Liver (tissue), 9 donors: ENCODE data around the gene LIPC. TPM values are rescaled to one million over a fixed set of nuclear protein-coding genes. Genes with fewer than 3 reads are reported as not detected.
A peak's percentile ranks its signal among the peaks of the same experiment; 100 is the strongest.

ENCODE experiments used
- DNase-seq: peaks from one replicate; pipeline ENCODE4 v3.0.0-alpha.2; 2017; ENCODE audit warnings: low spot score
- H3K27ac ChIP-seq, 2 donors: one replicate each; pipeline ENCODE4 v1.7.0; 2013; ENCODE audit warnings: inconsistent platforms in 2 of 2, low read length in 2 of 2, control low read depth in 1 of 2, low read depth in 1 of 2, mild to moderate bottlenecking in 1 of 2
- H3K27me3 ChIP-seq, 4 donors: one replicate each; pipeline versions ENCODE4 v1.6.1 to v1.7.0; 2013; ENCODE audit warnings: low read length in 3 of 4, inconsistent platforms in 1 of 4, mild to moderate bottlenecking in 1 of 4, moderate library complexity in 1 of 4; ENCODE audit not compliant: control insufficient read depth in 4 of 4, insufficient read depth in 4 of 4
- H3K36me3 ChIP-seq, 4 donors: one replicate each; pipeline versions ENCODE4 v1.6.1 to v1.7.0; 2013; ENCODE audit warnings: low read length in 3 of 4, mild to moderate bottlenecking in 3 of 4, low read depth in 1 of 4, moderate library complexity in 1 of 4; ENCODE audit not compliant: control insufficient read depth in 4 of 4, insufficient read depth in 3 of 4
- H3K4me1 ChIP-seq, 4 donors: one replicate each; pipeline versions ENCODE4 v1.6.1 to v1.7.0; 2013; ENCODE audit warnings: low read length in 3 of 4, mild to moderate bottlenecking in 3 of 4, moderate library complexity in 1 of 4; ENCODE audit not compliant: control insufficient read depth in 4 of 4, insufficient read depth in 4 of 4
- H3K4me3 ChIP-seq, 3 donors: one replicate each; pipeline versions ENCODE4 v1.6.1 to v1.7.0; 2013; ENCODE audit warnings: low read length in 3 of 3, control low read depth in 1 of 3, low read depth in 1 of 3, mild to moderate bottlenecking in 1 of 3
- H3K9ac ChIP-seq, 2 donors: one replicate each; pipeline ENCODE4 v1.7.0; 2013; ENCODE audit warnings: low read length in 2 of 2, mild to moderate bottlenecking in 2 of 2, moderate library complexity in 2 of 2, control low read depth in 1 of 2, low read depth in 1 of 2
- H3K9me3 ChIP-seq, 4 donors: one replicate each; pipeline versions ENCODE4 v1.6.1 to v1.7.0; 2013; ENCODE audit warnings: low read length in 3 of 4; ENCODE audit not compliant: control insufficient read depth in 4 of 4
- EGR1 ChIP-seq, 2 donors: IDR thresholded peaks; 2 replicates each; pipeline ENCODE4 v1.6.1; 2016 to 2018; ENCODE audit warnings: antibody characterized with exemption in 2 of 2, low read depth in 2 of 2
- FOXA1 ChIP-seq: IDR thresholded peaks from 2 replicates; pipeline ENCODE4 v1.6.1; 2016; ENCODE audit warnings: antibody characterized with exemption
- FOXA2 ChIP-seq: IDR thresholded peaks from 2 replicates; pipeline ENCODE4 v1.6.1; 2016; ENCODE audit warnings: antibody characterized with exemption
- HNF4A ChIP-seq, 2 donors: conservative IDR thresholded peaks; 2 replicates each; pipeline ENCODE4 v1.6.1; 2016; ENCODE audit warnings: antibody characterized with exemption in 2 of 2, mild to moderate bottlenecking in 2 of 2
- HNF4G ChIP-seq: IDR thresholded peaks from 2 replicates; pipeline ENCODE4 v1.6.1; 2016; ENCODE audit warnings: antibody characterized with exemption
- NR2F2 ChIP-seq: IDR thresholded peaks from 2 replicates; pipeline ENCODE4 v1.6.1; 2016; ENCODE audit warnings: antibody characterized with exemption
- RAD21 ChIP-seq, 2 donors: IDR thresholded peaks; 2 replicates each; pipeline ENCODE4 v1.6.1; 2016; ENCODE audit warnings: antibody characterized with exemption in 2 of 2, mild to moderate bottlenecking in 2 of 2
- RXRA ChIP-seq, 2 donors: IDR thresholded peaks; 2 replicates each; pipeline ENCODE4 v1.6.1; 2017 to 2018; ENCODE audit warnings: antibody characterized with exemption in 2 of 2, mild to moderate bottlenecking in 1 of 2
- TAF1 ChIP-seq: conservative IDR thresholded peaks from 2 replicates; pipeline ENCODE4 v1.6.1; 2016; ENCODE audit warnings: antibody characterized with exemption, mild to moderate bottlenecking
- YY1 ChIP-seq: IDR thresholded peaks from 2 replicates; pipeline ENCODE4 v1.6.1; 2016; ENCODE audit warnings: antibody characterized with exemption, mild to moderate bottlenecking
- WGBS: extraction: QIAGEN DNeasy Blood & Tissue Kit; methylation state at CpG from one replicate; pipeline ENCODE4 v1.1.7; 2013; 5-methylcytosine and 5-hydroxymethylcytosine counted together
- polyA plus RNA-seq, 2 donors: library from polyadenylated mRNA; stranded (reverse) in 1 of 2; unstranded in 1 of 2; fragments of 200-250 nt in 1 of 2; fragments of >200 nt in 1 of 2; fragmentation: Nextera tagmentation in 1 of 2; extraction: Ambion mirVana in 1 of 2; gene quantifications; one replicate each; pipeline versions ENCODE4 v1.2.1 to v1.2.3, GENCODE V29; 2013 to 2015
- total RNA-seq, 2 donors: library from RNA; depleted of rRNA; stranded (reverse); fragments of >200 nt; gene quantifications; one replicate each; pipeline ENCODE4 v1.2.3, GENCODE V29; 2014
- TF ChIP-seq, protein P1 (sequence below): fragments of 150-350 bp; IDR thresholded peaks from 2 replicates; pipeline ENCODE4 v1.5.1; 2017; ENCODE audit warnings: improper control_type of control experiment, low read depth, low read length; ENCODE audit not compliant: missing input control
- TF ChIP-seq, protein P2 (sequence below): IDR thresholded peaks from 2 replicates; pipeline ENCODE4 v1.6.1; 2016; ENCODE audit warnings: antibody characterized with exemption
- TF ChIP-seq, protein P3 (sequence below): IDR thresholded peaks from 2 replicates; pipeline ENCODE4 v1.6.1; 2016; ENCODE audit warnings: antibody characterized with exemption
- TF ChIP-seq, protein P4 (sequence below): IDR thresholded peaks from 2 replicates; pipeline ENCODE4 v1.6.1; 2016; ENCODE audit warnings: antibody characterized with exemption
- donor health status: healthy.
- donor health status: healthy.
- donor health status: healthy.
- donor health status: healthy.
- donor health status: healthy.

Gene LIPC
- total and polyA plus RNA-seq, 4 donors, result 60.1 to 268 (median 131) TPM

DNA sequence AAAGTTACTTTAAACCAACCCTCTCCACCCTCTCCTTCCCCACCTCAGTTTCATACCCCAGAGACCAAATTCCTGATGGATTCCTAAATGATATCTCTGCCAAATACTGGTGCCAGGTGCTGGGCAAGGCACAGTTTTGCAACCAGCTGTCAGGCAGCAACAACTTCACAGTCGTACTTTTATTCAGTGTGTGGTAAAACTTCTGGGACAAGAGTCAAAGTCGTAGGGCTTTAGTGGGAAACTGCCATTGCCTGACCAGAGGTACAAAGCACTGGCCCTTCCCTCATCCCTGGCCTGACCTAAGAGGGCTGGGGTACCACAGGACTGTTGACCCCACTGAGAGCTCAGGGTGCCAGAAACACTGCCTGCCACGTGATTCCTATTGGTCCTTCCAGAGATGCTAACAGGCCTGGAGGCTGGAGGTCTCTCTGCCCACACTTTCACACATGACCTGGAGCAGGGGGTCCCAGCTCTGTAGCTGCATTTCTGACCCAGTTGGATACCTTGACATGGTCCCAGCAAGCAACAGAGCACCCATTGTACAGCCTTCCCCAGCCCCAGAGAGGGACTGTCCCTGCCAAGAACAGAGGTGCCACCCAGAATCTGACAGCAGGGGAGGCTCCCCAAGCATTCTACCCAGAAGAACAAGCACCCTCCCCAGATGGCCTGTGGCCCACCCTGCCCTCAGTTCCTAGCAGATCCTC, 59.9 kb downstream of the LIPC start:
- 44% methylated on average over 3 of the region's 3 CpGs for WGBS
- Histone ChIP-seq H3K4me1 (peaks cover 0 to 10% (median 6%) of the 10 kb centered on the region in 4 donors), H3K36me3 (no peaks in the 10 kb centered on the region), H3K9ac (no peak overlapping the region), H3K4me3 (no peak overlapping the region), H3K27me3 (no peaks in the 10 kb centered on the region), H3K27ac (no peak overlapping the region), H3K9me3 (no peaks in the 10 kb centered on the region)
- DNase-seq, result no peak
- TF ChIP-seq RAD21 (IDR thresholded peaks at IDR 0.05) (peak in 1 of 2 donors; percentile 50), HNF4A (conservative IDR thresholded peaks at IDR 0.05) (peak; percentile 40 to 57), NR2F2 (no peak), YY1 (peak; percentile 60), RXRA (IDR thresholded peaks at IDR 0.05) (peak in 1 of 2 donors; percentile 68)

DNA sequence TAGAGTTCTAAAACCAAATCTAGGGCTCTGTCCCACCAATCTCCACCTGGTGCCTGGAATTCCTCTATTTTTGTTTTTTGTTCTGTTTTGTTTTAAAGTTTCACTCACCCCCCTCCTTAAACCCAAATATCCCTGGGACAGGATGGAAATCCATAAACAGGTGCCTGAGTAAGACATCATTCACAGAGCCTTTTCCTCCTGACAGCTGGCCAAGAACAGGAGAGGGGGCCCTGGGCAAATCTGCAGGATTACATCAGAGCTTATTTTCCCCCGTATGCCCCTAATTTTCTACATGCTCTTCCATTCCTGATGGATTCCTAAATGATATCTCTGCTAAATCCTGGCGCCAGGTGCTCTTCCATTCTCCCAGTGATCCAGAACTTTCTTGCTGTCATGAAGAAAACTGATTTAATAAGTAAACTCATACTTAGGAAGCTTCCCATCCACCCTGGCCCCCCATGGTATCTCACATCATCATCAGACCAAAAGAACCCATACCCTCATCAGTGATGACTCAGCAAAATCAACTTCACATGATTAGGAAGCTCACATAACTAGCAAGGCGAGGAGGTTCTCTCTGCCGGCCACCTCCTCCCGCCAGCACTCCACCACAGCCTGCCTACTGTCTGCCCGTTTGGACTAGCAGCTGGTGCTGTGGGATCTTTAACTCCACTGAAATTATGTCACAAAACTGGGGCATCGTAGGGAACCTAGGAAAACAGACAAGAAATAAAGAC, 61.0 kb downstream of the LIPC start:
- no peak for TF ChIP-seq TAF1
- TF ChIP-seq HNF4G, result no peak
- no peak for TF ChIP-seq FOXA2
- TF ChIP-seq, protein P1, sequence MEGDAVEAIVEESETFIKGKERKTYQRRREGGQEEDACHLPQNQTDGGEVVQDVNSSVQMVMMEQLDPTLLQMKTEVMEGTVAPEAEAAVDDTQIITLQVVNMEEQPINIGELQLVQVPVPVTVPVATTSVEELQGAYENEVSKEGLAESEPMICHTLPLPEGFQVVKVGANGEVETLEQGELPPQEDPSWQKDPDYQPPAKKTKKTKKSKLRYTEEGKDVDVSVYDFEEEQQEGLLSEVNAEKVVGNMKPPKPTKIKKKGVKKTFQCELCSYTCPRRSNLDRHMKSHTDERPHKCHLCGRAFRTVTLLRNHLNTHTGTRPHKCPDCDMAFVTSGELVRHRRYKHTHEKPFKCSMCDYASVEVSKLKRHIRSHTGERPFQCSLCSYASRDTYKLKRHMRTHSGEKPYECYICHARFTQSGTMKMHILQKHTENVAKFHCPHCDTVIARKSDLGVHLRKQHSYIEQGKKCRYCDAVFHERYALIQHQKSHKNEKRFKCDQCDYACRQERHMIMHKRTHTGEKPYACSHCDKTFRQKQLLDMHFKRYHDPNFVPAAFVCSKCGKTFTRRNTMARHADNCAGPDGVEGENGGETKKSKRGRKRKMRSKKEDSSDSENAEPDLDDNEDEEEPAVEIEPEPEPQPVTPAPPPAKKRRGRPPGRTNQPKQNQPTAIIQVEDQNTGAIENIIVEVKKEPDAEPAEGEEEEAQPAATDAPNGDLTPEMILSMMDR, result no peak
- no peak for TF ChIP-seq EGR1 (IDR thresholded peaks at IDR 0.05; ENCODE audit: low read depth in 2 of 2)
- no peak for TF ChIP-seq YY1
- no peak for TF ChIP-seq FOXA1
- TF ChIP-seq, protein P2, sequence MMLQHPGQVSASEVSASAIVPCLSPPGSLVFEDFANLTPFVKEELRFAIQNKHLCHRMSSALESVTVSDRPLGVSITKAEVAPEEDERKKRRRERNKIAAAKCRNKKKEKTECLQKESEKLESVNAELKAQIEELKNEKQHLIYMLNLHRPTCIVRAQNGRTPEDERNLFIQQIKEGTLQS, result no peak
- TF ChIP-seq, protein P3, sequence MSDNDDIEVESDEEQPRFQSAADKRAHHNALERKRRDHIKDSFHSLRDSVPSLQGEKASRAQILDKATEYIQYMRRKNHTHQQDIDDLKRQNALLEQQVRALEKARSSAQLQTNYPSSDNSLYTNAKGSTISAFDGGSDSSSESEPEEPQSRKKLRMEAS, result no peak
- TF ChIP-seq HNF4A (conservative IDR thresholded peaks at IDR 0.05), result no peak
- TF ChIP-seq, protein P4, sequence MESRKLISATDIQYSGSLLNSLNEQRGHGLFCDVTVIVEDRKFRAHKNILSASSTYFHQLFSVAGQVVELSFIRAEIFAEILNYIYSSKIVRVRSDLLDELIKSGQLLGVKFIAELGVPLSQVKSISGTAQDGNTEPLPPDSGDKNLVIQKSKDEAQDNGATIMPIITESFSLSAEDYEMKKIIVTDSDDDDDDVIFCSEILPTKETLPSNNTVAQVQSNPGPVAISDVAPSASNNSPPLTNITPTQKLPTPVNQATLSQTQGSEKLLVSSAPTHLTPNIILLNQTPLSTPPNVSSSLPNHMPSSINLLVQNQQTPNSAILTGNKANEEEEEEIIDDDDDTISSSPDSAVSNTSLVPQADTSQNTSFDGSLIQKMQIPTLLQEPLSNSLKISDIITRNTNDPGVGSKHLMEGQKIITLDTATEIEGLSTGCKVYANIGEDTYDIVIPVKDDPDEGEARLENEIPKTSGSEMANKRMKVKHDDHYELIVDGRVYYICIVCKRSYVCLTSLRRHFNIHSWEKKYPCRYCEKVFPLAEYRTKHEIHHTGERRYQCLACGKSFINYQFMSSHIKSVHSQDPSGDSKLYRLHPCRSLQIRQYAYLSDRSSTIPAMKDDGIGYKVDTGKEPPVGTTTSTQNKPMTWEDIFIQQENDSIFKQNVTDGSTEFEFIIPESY, result no peak
- no peak for TF ChIP-seq RAD21 (IDR thresholded peaks at IDR 0.05)
- TF ChIP-seq RXRA (IDR thresholded peaks at IDR 0.05), result no peak
- no peak for DNase-seq
- no peaks in the 10 kb centered on the region for H3K27me3 ChIP-seq
- no peak overlapping the region for H3K9ac ChIP-seq
- no peaks in the 10 kb centered on the region for H3K9me3 ChIP-seq
- H3K4me1 ChIP-seq, result peaks cover 0 to 10% (median 6%) of the 10 kb centered on the region in 4 donors
- WGBS, result 88% methylated on average over 7 of the region's 7 CpGs
- no peaks in the 10 kb centered on the region for H3K36me3 ChIP-seq
- no peak overlapping the region for H3K4me3 ChIP-seq
- H3K27ac ChIP-seq, result no peak overlapping the region
